Measurements from ENCODE around the gene ARHGDIA.

Gene ARHGDIA

DNA sequence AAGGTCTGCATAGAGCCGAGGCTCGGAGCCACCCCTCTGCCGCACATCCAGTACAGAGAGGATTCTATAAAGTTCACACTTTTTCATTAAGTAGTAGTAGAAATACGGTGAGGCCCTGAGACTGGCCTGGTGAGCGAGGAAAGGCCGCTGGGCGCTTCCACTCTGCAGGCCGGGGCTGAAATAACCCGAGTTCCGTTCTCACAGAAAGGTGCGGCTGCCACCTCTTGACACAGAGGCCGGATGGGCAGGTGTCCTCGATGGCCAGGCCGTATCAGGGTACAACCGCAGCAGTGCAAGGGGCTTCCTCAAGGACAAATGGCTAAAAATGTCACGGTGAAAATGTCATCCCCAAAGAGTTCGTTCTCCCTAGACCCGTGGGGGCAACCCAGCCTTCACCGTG lies 40.8 kb upstream of the ARHGDIA start:
- no peak for TF ChIP-seq POLR2A (IDR thresholded peaks at IDR 0.05; ENCODE audit: low read depth, low read length)
- TF ChIP-seq POLR2AphosphoS5 (IDR thresholded peaks at IDR 0.05; ENCODE audit: low read depth, low read length): no peak
- no peak for TF ChIP-seq TAF1 (IDR thresholded peaks at IDR 0.05; ENCODE audit: borderline replicate concordance, low read depth, low read length)
- FAIRE-seq: no peak
- DNase-seq (ENCODE audit: insufficient read length): no peak

DNA sequence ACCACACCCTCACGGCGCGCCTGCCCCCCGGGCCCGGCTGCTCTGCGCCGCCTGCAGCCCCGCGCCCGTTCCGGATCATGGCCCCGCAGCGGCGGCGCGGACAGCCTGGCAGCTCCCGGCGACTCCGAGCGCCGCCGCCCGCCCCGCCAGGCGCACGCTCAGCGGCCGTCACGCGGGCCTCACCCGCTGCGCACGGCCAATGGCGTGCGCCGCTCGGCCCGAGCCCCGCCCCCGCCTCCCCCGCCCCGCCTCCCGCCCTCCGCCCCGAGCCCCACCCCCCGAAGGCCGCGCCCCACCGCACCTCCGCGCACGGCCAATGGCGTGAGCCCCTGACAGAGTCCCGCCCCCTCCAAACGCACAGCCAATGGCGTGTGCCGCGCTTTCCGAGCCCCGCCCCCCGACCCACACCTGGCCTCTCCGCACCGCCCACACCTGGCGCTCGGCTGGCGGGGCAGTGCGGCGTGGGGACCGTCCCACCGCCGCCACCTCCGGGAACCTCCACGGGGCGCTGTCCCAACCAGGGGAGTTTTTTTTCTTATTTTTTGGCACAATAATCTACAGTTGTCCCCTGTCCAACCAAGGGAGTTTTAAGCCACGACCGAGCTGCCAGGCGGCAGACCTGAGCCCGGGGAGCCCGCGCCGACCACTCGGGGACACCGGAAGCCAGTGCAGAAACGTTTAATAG lies 40.3 kb upstream of the ARHGDIA start, which contains the start of gene PCYT2:
TSS of gene PCYT2 (minus strand) at position 123 of the 685 bp plus-strand sequence. CDS start at position 79, 44 bp downstream.
- TF ChIP-seq POLR2A (IDR thresholded peaks at IDR 0.05; ENCODE audit: low read depth, low read length) (peak; percentile 42; the same call in 1 of the 2 replicates), POLR2AphosphoS5 (IDR thresholded peaks at IDR 0.05; ENCODE audit: low read depth, low read length) (no peak)
- FAIRE-seq (peak; percentile 92), DNase-seq (ENCODE audit: insufficient read length) (peak; percentile 100)

DNA sequence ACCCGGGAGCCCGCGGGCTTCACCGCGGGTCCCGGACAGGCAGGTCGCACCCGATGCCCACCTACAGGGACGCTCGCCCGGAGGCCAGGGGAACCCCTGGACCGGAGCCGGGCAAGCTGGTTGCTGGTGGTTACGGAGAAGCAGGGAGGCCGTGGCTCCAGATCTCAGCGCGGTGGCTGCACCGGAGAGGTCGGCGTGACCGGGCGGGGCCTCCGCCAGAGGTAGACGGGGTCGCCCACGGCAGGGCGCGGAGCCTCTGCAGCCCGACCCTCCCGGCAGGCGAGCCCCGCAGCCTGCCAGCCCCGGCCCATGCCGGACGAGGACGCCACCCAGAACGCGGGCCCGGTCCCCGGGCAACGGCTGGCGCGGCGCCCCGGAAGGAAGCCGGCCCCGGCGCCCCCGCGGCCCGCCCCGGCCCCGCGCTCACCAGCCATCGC lies 39.7 kb upstream of the ARHGDIA start:
- FAIRE-seq (no peak), DNase-seq (ENCODE audit: insufficient read length) (no peak)
- no peak for TF ChIP-seq POLR2A (IDR thresholded peaks at IDR 0.05; ENCODE audit: low read depth, low read length)
- TF ChIP-seq POLR2AphosphoS5 (IDR thresholded peaks at IDR 0.05; ENCODE audit: low read depth, low read length): no peak
- TF ChIP-seq TAF1 (IDR thresholded peaks at IDR 0.05; ENCODE audit: borderline replicate concordance, low read depth, low read length): no peak

DNA sequence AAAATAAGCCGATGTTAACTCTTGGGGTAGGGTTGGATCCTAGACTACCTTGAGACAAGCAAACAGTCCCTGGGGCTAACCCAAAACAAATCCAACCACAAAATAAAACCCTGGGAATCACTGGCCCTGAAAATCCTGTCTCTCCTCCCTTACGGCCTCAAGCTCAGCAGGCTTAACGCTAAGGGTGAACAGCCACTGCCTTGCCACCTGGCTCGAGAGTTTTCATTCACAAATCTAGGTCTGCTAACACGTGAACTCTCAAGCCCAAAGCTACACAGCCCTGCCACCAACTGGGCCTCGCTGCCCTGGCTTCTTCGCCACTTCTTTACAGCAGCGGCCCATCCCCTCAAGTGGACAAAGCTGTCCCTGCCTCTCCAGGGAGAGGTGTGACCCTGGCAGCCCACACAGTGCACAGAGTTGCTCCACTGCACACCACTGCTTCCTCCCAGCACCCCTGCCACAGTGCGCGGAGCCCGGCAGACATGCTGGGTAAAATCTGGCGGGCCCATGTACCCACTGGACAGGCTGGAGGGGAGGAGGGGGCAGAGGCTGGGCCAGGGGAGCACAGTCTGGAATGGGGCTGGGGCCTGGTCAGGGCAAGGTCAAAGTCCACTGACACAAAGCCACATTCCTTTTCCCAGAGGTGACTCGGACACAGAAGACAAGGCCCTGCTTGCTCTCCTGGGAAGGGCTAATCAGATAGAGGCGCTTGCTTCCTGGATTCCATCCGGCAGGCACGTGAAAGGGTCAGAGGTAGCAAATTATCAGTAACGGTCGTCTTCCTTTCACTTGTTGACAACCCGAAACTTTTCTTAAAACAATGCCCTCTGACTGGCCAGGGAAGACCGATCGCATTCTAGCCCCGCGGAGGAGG lies 39.1 kb upstream of the ARHGDIA start:
- DNase-seq (ENCODE audit: insufficient read length): no peak
- no peak for FAIRE-seq
- TF ChIP-seq TAF1 (IDR thresholded peaks at IDR 0.05; ENCODE audit: borderline replicate concordance, low read depth, low read length): no peak
- no peak for TF ChIP-seq POLR2A (IDR thresholded peaks at IDR 0.05; ENCODE audit: low read depth, low read length)
- TF ChIP-seq POLR2AphosphoS5 (IDR thresholded peaks at IDR 0.05; ENCODE audit: low read depth, low read length): no peak

DNA sequence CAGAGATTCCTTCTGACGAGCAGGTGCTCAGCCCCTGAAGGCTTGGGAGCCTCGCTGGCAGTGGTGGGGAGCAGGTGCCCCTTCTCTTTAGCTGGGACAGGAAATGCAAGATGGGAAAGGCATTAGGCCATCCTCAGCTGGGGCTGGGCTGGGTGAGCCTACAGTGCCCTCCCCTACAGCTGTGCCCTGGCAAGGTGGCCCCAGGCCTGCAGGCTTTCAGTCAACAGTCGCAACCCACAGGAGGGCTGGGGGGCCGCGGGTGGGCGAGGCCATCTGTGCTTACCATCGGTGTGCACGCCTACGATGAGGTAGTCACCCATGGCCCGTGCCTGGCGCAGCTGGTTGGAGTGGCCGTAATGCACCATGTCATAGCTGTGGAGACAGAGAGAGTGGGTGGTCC lies 38.1 kb upstream of the ARHGDIA start:
- FAIRE-seq (no peak), DNase-seq (ENCODE audit: insufficient read length) (no peak)
- TF ChIP-seq POLR2A (IDR thresholded peaks at IDR 0.05; ENCODE audit: low read depth, low read length) (no peak), TAF1 (IDR thresholded peaks at IDR 0.05; ENCODE audit: borderline replicate concordance, low read depth, low read length) (no peak), POLR2AphosphoS5 (IDR thresholded peaks at IDR 0.05; ENCODE audit: low read depth, low read length) (no peak)

DNA sequence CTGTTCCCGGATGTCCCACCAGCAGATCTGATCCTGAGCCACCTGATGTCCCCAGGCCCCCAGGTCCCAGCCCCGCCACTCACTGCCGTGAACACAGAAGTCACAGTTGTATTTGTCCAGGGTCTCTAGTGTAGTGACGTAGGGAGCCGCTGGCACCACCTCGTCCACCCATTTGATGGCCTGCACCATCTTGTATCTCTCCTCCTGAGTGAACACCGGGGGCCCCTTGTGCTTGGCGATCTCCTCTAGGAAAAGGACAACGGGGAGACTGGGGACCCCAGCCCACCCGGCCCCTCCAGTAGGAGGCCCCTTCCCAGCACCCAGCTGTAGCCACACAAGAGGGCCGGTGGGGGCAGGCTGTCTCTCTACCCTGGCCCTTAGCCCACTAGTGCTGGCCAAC lies 37.7 kb upstream of the ARHGDIA start:
- no peak for DNase-seq (ENCODE audit: insufficient read length)
- no peak for FAIRE-seq
- TF ChIP-seq POLR2AphosphoS5 (IDR thresholded peaks at IDR 0.05; ENCODE audit: low read depth, low read length) (no peak), TAF1 (IDR thresholded peaks at IDR 0.05; ENCODE audit: borderline replicate concordance, low read depth, low read length) (no peak), POLR2A (IDR thresholded peaks at IDR 0.05; ENCODE audit: low read depth, low read length) (no peak)

DNA sequence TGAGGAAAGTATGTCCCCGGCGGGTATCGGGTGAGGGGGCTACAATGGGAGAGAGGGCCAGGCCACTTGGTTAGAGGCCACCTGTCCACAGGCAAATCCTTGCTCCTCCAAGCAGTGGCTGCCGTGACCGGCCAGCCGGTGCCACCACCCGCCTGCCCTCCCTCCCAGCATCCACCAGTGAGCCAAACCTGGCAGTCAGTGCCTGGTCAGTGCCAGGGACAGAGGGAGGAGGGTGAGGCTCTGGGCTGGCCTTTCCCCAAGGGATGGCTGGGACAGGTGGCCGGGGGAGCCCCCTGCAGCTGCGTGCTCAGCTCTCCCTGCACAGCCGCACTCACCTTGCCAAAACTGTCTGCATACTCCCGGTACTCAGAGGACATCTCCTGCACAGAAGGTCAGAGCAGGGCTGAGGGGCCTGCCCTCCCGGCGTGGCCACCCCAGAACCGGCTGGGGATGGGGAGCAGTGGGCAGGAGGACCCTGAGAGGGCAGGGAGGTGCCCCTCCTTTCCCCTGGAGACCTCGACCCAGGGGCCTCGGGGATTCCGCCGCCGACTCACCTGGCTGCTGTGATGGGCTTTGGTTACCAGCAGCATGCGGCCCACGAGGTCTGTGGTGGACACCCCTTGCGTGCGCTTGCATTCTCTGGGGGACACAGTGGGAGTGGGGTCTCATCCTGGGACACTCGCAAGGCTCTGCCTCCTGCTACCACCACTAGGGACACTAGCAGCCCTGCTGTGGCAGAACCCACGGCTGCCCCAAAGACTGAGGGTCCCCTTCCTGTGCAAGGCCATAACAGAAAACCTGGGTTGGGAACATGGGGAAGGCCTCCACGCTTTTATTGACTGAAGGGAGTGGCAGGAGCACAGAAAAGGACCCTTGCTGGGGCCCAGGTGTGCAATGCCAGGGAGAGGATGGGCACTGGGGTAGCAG lies 36.3 kb upstream of the ARHGDIA start:
- TF ChIP-seq POLR2A (IDR thresholded peaks at IDR 0.05; ENCODE audit: low read depth, low read length): no peak
- TF ChIP-seq POLR2AphosphoS5 (IDR thresholded peaks at IDR 0.05; ENCODE audit: low read depth, low read length): no peak
- TF ChIP-seq TAF1 (IDR thresholded peaks at IDR 0.05; ENCODE audit: borderline replicate concordance, low read depth, low read length): no peak
- FAIRE-seq (no peak), DNase-seq (ENCODE audit: insufficient read length) (no peak)

DNA sequence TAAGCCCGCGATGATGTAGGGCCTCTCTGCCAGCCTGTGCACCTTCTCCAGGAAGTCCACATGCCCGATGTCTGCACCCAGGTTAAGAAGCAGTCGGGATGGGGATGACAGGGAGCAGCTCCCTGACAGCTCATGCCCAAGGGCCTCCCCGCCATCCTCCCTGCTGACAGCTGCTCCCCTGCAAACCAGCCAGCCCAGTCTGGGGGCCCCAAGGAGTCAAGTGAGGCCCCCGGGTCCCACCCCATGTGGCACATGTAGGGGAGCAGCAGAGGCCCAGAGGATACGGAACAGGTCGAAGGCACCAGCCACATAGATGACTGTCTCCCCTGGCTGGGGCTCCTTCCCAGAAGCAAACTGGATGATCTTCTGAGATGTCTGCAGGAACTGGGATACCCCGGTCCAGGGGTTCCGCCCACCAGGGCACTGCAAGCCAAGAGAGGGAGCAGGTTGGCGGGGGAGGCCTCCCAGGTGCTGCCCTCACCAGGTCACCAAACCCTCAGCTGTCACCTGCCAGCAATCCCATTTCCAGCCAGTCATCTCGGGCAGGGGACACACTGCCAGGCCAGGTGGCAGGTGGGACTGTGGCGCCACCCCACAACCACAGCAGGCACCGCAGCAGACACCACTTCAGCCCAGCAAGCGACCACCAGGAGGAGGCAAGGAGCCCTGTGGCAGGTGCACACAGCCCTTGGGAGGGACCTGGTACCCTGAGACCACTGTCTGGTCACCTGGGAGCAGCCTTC lies 35.5 kb upstream of the ARHGDIA start:
- TF ChIP-seq POLR2A (IDR thresholded peaks at IDR 0.05; ENCODE audit: low read depth, low read length) (no peak), POLR2AphosphoS5 (IDR thresholded peaks at IDR 0.05; ENCODE audit: low read depth, low read length) (no peak), TAF1 (IDR thresholded peaks at IDR 0.05; ENCODE audit: borderline replicate concordance, low read depth, low read length) (no peak)
- DNase-seq (ENCODE audit: insufficient read length) (no peak), FAIRE-seq (no peak)

DNA sequence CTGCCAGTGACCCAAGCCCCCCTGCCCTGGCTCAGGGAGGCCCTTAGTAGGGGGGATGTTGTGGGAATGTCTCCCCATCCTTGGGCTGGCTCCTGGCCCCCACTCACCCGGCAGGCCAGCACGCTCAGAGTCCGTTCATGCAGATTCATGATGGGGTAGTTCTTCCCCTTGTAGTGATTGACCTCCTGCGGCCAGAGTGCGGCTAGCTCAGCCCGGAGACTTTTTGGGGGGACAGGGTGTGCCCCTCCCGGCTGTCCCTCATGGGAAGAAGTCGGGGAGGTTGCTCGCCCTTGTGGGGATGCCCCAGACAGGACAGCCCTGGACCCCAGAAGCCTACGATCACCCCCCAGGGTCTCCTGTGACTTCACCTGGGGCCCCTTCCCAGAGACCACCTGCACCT lies 34.9 kb upstream of the ARHGDIA start:
- FAIRE-seq: no peak
- TF ChIP-seq POLR2AphosphoS5 (IDR thresholded peaks at IDR 0.05; ENCODE audit: low read depth, low read length): no peak
- no peak for TF ChIP-seq POLR2A (IDR thresholded peaks at IDR 0.05; ENCODE audit: low read depth, low read length)
- TF ChIP-seq TAF1 (IDR thresholded peaks at IDR 0.05; ENCODE audit: borderline replicate concordance, low read depth, low read length): no peak
- no peak for DNase-seq (ENCODE audit: insufficient read length)

DNA sequence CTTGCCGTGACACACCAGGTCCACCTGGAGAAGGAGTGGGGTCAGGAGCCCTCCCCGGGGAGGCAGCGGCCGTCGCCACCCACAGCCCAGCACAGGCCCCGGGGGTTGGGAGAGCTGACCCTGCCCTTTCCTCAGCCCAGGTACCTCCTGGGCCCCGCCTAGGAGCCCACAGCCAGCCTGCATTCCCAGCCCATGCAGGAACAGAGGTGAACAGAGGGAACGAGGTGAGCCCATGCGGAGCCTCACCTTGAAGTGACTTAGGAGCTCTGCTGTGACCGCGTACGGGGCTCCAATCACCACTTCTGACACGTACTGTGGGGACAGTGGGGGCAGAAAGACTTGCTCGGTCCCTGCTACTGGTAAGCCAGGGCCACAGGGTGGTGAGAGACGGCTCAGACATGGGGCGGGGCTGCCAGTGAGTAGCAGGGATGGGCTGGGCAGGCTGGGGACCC lies 34.3 kb upstream of the ARHGDIA start:
- DNase-seq (ENCODE audit: insufficient read length) (no peak), FAIRE-seq (no peak)
- TF ChIP-seq POLR2AphosphoS5 (IDR thresholded peaks at IDR 0.05; ENCODE audit: low read depth, low read length): no peak
- TF ChIP-seq TAF1 (IDR thresholded peaks at IDR 0.05; ENCODE audit: borderline replicate concordance, low read depth, low read length): no peak
- TF ChIP-seq POLR2A (IDR thresholded peaks at IDR 0.05; ENCODE audit: low read depth, low read length): no peak
